Activated gamma-delta T cell treated with Interleukin-2 at 50 U/mL for 16 hours (primary cell): ENCODE data around the gene PTPRG.

Experiments used
- DNase-seq: peaks from one replicate; pipeline ENCODE4 v3.0.0-alpha.2; 2020

The PTPRG gene

GRCh38 chr3:61563313-61564271 lies 2.2 kb downstream of the PTPRG start:
- no peak for DNase-seq

- DNase-seq, result no peak
These were observed 3.2 kb downstream of the PTPRG start for GRCh38 chr3:61564395-61565059.

GRCh38 chr3:61565569-61565968 lies 4.2 kb downstream of the PTPRG start:
- DNase-seq, result no peak

DNA sequence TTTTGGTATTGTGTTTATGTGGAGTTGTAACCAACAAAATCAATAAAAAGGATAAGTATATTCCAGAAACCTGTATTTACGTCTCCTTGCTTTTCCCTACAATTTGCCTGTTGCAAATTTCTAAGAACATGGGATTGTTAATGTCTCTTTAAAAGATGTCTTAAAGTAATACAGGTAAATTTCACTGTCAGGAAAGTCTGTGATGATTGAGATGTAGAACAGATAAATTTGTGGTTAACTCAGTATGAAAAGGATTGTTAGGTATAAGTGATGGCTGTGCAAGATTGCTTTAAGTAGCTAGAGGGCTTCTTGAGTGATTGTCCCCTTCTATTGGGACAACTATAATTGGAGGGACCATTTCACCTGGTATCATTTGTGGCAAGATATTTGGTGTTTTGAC lies 6.8 kb downstream of the PTPRG start:
- DNase-seq, result no peak

GRCh38 chr3:61569856-61570580 lies 8.6 kb downstream of the PTPRG start:
- DNase-seq, result no peak

GRCh38 chr3:61570813-61571212 lies 9.4 kb downstream of the PTPRG start:
- DNase-seq, result no peak

- DNase-seq, result no peak
These were observed 10.4 kb downstream of the PTPRG start for GRCh38 chr3:61571516-61572336.

DNA sequence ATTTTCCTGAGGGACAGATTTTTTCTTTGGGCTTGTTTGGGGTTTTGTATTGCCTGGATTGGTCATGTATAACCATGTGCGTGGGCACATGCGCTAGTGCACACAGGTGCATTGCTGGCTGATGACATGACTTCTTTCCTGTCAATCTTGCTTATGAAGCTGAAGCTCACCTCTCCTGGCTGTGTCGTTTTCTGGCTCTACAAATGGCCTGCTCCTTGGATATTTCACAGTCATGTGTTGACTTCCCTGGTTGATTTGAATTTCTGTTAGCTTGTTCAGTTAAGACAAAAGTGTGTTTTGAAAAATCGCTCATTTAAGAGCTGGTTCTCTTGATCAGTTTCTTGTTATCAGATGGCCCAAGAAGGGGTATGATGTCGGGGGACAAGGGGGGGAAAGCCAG lies 11.5 kb downstream of the PTPRG start:
- DNase-seq, result no peak

- no peak for DNase-seq
These were observed 12.1 kb downstream of the PTPRG start for GRCh38 chr3:61573441-61573840.

DNA sequence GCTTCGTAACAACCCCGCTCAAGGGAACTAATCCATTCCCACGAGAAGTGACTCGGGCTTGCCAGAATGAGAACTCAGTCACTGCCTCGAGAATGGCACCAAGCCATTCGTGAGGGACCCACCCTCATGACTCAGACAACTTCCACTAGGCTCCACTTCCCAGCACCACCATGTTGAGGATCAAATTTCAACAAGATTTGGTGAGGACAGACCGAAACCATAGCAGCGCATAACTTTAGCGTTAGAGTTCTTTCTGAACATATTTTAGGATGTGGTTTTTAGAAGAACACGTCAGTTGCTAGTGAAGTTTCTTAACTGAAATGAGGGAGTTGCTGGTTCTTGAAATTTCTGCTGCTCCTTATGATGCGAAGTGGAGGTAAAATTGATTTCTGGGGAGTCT lies 13.5 kb downstream of the PTPRG start:
- DNase-seq, result no peak

DNA sequence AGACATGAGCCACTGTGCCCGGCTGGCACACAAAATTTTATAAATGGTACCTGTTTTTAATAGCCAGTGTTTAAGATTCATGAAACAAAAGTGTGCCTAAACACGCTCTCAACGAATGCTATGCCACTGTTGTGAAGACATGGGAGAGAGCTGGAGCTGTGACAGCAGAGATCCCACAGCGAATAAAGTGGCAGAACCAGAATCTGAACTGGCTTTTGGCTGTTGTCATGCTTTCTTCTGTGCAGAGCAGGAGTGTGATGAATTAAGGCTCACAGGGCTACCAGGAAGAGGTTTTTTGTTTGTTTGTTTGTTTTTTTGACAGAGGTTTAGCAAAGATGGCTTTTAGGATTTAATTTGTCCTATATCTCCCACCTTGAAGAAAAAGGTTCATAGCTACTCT lies 14.5 kb downstream of the PTPRG start:
- no peak for DNase-seq

DNA sequence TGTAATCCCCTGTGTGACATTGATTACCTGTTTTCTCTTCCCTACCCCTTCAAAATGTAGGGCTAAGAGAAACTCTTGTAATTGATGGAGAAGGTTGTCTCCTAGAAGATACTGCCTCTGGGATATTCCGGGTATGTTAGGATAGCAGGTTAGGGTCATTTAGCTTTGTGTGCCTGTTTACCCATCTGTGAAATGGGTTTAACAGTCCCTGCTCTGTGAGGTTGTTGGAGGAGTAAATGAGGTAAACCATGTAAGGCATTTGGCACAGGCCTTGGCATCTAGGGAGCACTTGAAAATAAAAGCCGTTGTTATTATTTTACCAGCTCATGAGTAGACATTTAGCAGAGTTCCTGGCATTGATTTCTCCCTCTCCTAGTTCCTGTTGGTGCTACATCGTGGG lies 16.4 kb downstream of the PTPRG start:
- DNase-seq, result no peak

DNA sequence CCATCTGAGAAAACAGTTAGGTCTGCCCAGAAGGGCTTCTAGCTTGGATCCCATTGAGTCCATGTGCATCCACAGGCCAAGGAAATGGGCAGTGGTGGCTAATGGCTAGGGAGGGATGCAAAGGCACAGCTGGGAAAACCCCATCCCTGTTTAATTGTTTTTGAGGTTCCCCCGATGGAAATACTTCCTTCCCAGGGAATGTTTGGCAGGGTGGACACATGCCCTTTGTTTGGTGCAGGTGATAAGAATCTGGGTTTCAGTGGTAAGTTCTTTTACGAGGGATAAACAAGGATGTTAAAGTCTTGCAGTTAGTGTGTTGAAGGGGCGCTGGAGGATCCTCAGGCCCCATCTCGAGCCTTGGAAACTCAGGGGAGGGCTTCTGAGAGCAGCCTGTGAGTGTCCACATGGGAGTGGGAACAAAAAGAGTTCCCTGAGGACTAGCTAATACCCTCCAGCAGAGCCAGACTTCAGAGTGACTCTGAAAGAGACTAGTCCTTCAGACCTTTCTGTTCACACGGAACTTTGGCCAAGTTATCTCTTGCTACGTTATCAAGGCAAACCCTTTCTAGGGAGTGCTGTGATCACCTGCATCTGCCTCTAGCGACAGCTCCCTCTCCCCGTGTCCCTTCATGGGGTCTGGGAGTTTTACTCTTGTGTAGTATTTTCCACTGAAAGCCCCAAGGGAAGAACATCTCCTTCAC lies 17.4 kb downstream of the PTPRG start:
- DNase-seq, result no peak

DNA sequence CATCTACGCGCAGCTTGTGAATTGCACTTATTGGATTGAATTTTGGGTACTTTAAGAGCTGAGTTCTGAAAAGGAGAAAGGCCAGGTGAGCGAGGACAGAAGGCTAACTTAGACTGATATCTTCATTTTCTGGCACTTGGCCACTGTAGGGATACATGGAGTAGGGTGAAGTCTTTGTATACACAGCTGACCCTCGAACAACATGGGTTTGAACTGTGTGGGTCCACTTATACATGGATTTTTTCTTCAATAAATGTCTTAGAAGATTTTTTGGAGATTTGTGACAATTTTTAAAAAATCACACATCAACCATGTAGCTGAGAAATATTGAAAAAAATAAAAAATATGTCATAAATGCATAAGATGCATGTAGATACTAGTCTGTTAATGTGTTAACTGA lies 18.3 kb downstream of the PTPRG start:
- no peak for DNase-seq

DNA sequence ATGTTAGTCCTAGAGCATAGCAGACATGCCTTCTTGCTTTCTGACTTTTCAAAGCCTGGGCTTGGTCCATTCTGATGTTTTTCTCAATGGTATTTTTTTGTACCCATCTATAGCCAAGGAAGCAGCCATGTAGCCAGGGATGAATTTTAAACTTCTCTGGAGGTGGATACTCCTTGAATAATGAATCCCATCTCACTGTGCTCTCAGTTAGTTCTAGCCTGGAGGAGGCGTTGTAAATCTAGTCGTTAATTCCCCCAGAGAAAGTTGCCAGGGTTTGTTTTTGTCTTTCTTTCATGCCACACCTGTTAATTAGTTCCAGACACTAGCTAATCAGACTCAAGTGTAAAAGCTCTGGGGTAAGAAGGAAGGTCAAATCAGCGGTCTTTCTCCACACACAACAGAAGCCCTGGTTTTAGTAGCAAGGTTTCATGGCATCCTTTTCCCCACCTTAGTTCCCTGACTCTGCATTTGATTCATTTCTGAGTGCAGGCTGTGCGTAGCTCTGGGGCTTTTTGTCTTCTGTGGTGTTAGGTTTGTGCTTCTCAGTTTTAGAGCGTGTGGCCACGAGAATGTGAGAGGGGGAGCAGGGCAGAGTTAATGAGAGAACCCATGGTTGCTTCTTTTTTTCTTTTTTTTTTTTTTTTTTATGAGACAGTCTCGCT lies 19.7 kb downstream of the PTPRG start:
- no peak for DNase-seq

GRCh38 chr3:61582287-61582686 lies 20.9 kb downstream of the PTPRG start:
- no peak for DNase-seq

- no peak for DNase-seq
These were observed 21.5 kb downstream of the PTPRG start for GRCh38 chr3:61582846-61583245.

DNA sequence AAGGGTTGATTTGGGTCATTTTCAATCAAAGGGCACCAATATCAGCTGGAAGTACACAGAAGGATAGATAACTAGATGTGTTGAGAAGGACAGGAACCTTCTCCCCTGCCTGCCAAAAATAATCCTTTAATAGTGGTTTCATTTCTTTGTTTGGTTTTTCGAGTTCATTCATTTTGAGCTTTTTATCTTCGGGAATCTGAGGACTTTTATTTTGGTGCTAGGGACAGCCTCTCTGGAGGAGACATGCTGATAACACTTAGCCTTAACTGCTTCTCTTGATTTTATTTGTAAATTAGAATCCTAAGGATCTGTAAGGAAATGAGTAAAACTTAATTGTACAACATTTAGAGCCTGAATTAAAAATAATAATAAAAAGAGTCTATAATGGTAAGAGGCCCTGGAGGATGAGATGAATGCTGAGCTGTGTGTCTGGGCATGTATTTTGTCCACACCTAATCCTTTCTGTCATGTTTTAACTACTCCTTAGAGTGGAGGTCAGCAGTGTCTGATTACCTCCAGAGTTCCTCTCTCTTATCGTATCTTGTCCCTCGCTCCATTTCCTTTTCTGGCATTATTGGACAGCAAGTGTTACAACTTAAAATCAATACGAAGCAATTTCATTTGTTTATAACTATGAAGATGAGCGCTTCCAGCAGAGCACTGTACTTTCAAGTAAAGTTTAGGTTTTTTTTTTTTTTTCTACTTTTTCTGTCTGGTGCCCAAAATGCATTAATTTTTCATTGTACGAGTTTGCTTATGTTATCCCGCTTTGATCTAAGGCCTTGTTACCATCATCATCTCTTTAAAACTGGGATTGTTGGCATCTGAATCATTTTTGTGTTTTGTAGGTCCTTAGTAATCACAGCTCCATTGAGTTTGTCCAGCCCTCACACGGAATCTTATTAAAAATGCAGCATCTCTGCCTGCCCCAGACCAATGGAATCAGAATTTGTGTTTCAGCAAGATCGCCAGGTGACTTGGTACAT lies 22.8 kb downstream of the PTPRG start:
- no peak for DNase-seq

DNA sequence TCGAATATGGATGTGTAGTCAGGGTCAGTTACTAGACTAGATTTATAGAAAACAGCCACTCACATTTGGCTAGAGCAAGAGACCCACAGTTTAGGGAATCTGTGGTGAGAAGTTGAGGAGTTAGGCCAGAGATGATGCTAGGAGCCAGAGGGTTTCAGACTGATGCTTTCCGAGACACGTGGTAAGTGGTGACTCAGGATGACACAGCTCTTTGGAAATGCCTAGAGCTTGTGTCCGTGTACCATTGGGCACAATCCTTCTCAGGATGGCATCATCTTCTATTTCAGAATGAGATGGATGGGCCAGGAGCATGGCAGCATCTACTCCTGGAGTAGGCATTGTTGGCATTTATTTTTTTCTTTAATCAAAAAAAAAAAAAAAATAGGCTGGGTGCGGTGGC lies 28.5 kb downstream of the PTPRG start:
- DNase-seq, result no peak

DNA sequence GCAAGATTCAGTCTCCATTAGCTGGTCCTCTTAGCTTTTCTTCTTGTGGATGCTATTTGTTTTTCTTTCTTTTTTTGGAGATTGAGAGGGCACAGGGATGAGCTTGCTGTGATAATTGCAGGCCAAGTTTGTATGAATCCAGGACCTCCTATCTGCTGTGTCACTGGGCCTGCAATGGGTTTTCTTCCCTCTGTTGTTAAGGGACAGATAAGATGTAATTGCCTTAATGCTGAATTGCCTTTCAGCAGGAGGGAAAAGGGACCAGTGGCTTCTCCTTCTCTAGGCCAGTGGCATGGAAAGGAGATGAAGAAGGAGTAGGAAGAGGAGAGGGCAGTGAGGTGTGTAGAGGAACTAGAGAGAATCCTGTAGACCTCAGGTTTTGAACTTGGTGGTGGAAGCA lies 29.9 kb downstream of the PTPRG start:
- no peak for DNase-seq
